Trophoblast cell (in vitro differentiated cells and primary cell): ENCODE data around the gene MT1E. TPM values are rescaled to one million over a fixed set of nuclear protein-coding genes. Genes with fewer than 3 reads are reported as not detected.

Experiments
- DNase-seq, 2 donors: peaks; one replicate each; pipeline ENCODE4 v3.0.0-alpha.2; 2016
- H2AFZ ChIP-seq: 2 replicates; pipeline ENCODE4 v1.6.1; 2013; ENCODE audit warnings: low read length, moderate library complexity, mild to moderate bottlenecking; ENCODE audit not compliant: insufficient read depth, poor library complexity
- H2AK5ac ChIP-seq: 2 replicates; pipeline ENCODE4 v1.6.1; 2013; ENCODE audit warnings: mild to moderate bottlenecking, low read length
- H2BK120ac ChIP-seq: 2 replicates; pipeline ENCODE4 v1.6.1; 2013; ENCODE audit warnings: low read length, mild to moderate bottlenecking, moderate library complexity; ENCODE audit not compliant: insufficient read depth, poor library complexity
- H2BK12ac ChIP-seq: 2 replicates; pipeline ENCODE4 v1.6.1; 2013; ENCODE audit warnings: mild to moderate bottlenecking, low read length, moderate library complexity
- H2BK5ac ChIP-seq: 2 replicates; pipeline ENCODE4 v1.6.1; 2013; ENCODE audit warnings: low read length, low read depth, moderate library complexity, mild to moderate bottlenecking; ENCODE audit not compliant: poor library complexity
- H3K14ac ChIP-seq: 2 replicates; pipeline ENCODE4 v1.6.1; 2013; ENCODE audit warnings: mild to moderate bottlenecking, low read length
- H3K18ac ChIP-seq: 2 replicates; pipeline ENCODE4 v1.6.1; 2013; ENCODE audit warnings: mild to moderate bottlenecking, low read length
- H3K23ac ChIP-seq: 2 replicates; pipeline ENCODE4 v1.6.1; 2013; ENCODE audit warnings: low read length
- H3K27ac ChIP-seq: 2 replicates; pipeline ENCODE4 v1.5.1; 2013; ENCODE audit warnings: low read depth, mild to moderate bottlenecking, inconsistent platforms, low read length, moderate library complexity
- H3K27me3 ChIP-seq: 2 replicates; pipeline ENCODE4 v1.6.1; 2013; ENCODE audit warnings: inconsistent platforms, mild to moderate bottlenecking, low read length, moderate library complexity; ENCODE audit not compliant: insufficient read depth
- H3K36me3 ChIP-seq, 2 experiments: 1 replicate in 1 of 2; 2 replicates in 1 of 2; pipeline ENCODE4 v1.6.1; 2013; ENCODE audit warnings: low read length in 2 of 2, mild to moderate bottlenecking in 2 of 2, moderate library complexity in 1 of 2; ENCODE audit not compliant: insufficient read depth in 2 of 2, control insufficient read depth in 1 of 2
- H3K4ac ChIP-seq: 2 replicates; pipeline ENCODE4 v1.6.1; 2013; ENCODE audit warnings: low read depth, mild to moderate bottlenecking, low read length, moderate library complexity
- H3K4me1 ChIP-seq, 2 experiments: 1 replicate in 1 of 2; 2 replicates in 1 of 2; pipeline ENCODE4 v1.6.1; 2013; ENCODE audit warnings: low read length in 2 of 2, mild to moderate bottlenecking in 2 of 2, moderate library complexity in 1 of 2; ENCODE audit not compliant: insufficient read depth in 2 of 2, control insufficient read depth in 1 of 2
- H3K4me2 ChIP-seq: 2 replicates; pipeline ENCODE4 v1.6.1; 2013; ENCODE audit warnings: inconsistent platforms, mild to moderate bottlenecking, low read length, moderate library complexity
- H3K4me3 ChIP-seq: 2 replicates; pipeline ENCODE4 v1.5.1; 2013; ENCODE audit warnings: mild to moderate bottlenecking, low read depth, low read length, inconsistent platforms
- H3K79me1 ChIP-seq: one replicate; pipeline ENCODE4 v1.6.1; 2013; ENCODE audit warnings: low read length
- H3K79me2 ChIP-seq: 2 replicates; pipeline ENCODE4 v1.6.1; 2013; ENCODE audit warnings: low read length, mild to moderate bottlenecking; ENCODE audit not compliant: control insufficient read depth, insufficient read depth, poor library complexity
- H3K9ac ChIP-seq: 2 replicates; pipeline ENCODE4 v1.6.1; 2013; ENCODE audit warnings: mild to moderate bottlenecking, low read length
- H3K9me3 ChIP-seq: 2 replicates; pipeline ENCODE4 v1.6.1; 2013; ENCODE audit warnings: low read depth, mild to moderate bottlenecking, control low read depth, inconsistent platforms, low read length; ENCODE audit not compliant: insufficient read depth
- H4K12ac ChIP-seq: 2 replicates; pipeline ENCODE4 v1.6.1; 2013; ENCODE audit warnings: low read depth, mild to moderate bottlenecking, low read length, moderate library complexity
- H4K8ac ChIP-seq: 2 replicates; pipeline ENCODE4 v1.6.1; 2013; ENCODE audit warnings: low read depth, mild to moderate bottlenecking, low read length, moderate library complexity
- H4K91ac ChIP-seq: one replicate; pipeline ENCODE4 v1.6.1; 2013; ENCODE audit warnings: low read depth, mild to moderate bottlenecking, low read length, moderate library complexity
- WGBS: extraction: QIAGEN DNeasy Blood & Tissue Kit; methylation state at CpG from one replicate; pipeline ENCODE4 v1.1.7; 2013; ENCODE audit warnings: missing lambda C conversion rate; ENCODE audit not compliant: insufficient read length, insufficient coverage; ENCODE audit errors: extremely low coverage; 5-methylcytosine and 5-hydroxymethylcytosine counted together
- polyA plus RNA-seq: library from polyadenylated mRNA; stranded (reverse); fragments of 200-250 nt; gene quantifications from 2 replicates; pipeline ENCODE4 v1.2.3, GENCODE V29; 2013

MT1E gene
- 64.0 and 71.5 TPM in 2 replicates for polyA plus RNA-seq

DNA sequence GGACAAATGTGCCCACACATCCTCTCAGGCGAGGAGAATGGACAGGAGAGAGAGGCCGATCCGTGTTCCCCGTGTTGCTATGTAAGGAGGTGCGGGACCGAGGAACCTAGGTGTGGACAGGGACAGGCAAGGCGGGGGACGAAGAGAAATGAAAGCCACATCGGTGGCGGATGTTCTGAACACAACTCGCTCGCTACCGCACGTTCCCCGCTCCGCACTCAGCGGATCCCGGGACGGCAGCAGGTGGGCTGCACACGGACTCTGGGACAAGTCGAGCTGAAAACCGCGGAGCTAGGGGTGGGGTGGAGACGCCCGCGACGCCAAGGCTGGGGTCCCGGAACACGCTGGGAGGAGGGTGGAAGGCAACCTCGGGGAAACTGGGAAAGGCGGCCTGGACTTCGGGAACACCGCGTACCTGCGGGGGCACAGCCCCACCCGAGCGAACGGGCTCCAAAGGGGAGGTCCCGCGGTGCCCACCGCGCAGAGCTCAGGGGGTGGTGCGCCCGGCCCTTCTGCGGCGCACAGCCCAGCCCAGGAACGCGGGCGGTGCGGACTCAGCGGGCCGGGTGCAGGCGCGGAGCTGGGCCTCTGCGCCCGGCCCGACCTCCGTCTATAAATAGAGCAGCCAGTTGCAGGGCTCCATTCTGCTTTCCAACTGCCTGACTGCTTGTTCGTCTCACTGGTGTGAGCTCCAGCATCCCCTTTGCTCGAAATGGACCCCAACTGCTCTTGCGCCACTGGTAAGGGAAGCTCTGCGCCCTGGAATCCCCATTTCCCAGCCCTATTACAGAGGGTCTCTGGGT lies at the start of gene MT1E:
Gene MT1E (plus strand): TSS at position 642 of the 803 bp plus-strand sequence. CDS start 71 bp downstream, at position 713.
- Histone ChIP-seq H3K23ac (no peak within 1 kb of the TSS), H3K27me3 (peaks cover 19% of the 10 kb centered on the region), H4K91ac (no peak within 1 kb of the TSS), H3K36me3 (no peaks in the 10 kb centered on the region), H3K4me1 (peaks cover 12 to 20% of the 10 kb centered on the region in 2 experiments), H3K18ac (no peak within 1 kb of the TSS), H3K14ac (no peak within 1 kb of the TSS), H3K4me2 (peak within 1 kb of the TSS; percentile 79), H4K12ac (no peak within 1 kb of the TSS), H2BK5ac (no peak within 1 kb of the TSS), H3K9me3 (peaks cover 10% of the 10 kb centered on the region), H3K4me3 (peak within 1 kb of the TSS; percentile 63), H3K79me1 (peaks cover 1% of the 10 kb centered on the region), H2BK120ac (no peak within 1 kb of the TSS), H3K79me2 (no peaks in the 10 kb centered on the region), H3K4ac (no peak within 1 kb of the TSS), H3K9ac (no peak within 1 kb of the TSS), H4K8ac (peak within 1 kb of the TSS; percentile 17), H2AK5ac (no peak within 1 kb of the TSS), H2AFZ (peak within 1 kb of the TSS; percentile 14), H2BK12ac (no peak within 1 kb of the TSS), H3K27ac (no peak within 1 kb of the TSS)
- WGBS: no CpG with 5 or more reads among the region's 62 CpGs
- peak; percentile 57 to 88 for DNase-seq

DNA sequence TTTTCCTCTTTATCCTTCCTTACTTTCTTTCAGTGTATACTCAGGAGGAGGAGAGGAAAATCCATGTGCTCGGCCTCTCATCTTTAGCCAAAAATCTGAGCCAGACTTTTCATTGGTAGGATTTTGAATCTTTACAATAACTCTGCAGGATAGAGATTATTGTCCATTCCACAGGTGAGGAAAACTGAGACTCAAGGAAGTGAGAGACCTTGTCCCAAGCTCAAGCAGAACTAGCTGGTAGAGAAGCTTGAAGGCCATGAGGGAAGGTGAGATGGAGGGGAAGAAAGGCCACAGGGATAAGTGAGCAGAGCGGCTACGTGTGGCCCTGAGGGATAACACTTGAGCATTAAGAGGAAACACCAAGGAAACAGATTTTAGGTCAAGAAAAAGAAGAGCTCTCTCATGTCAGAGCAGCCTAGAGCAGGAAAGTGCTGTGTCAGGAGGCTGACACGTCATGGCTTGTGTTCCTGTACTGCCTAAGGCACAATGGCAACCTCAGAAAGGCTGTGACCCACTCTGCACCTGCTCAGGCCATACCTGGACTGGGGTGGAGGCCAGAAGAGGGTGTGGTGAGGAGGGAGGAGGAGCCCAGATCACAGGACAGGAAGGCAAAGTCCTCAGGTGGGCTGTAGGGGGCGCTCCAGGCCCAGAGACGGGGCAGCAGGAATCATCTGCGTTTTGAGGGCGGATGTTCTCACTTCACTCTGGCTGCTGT lies 48.8 kb upstream of the MT1E start:
- Histone ChIP-seq H3K4ac (no peak overlapping the region), H3K9ac (no peak overlapping the region), H4K12ac (no peak overlapping the region), H3K27me3 (no peaks in the 10 kb centered on the region), H3K79me1 (no peaks in the 10 kb centered on the region), H4K91ac (no peak overlapping the region), H2BK5ac (no peak overlapping the region), H2AK5ac (no peak overlapping the region), H3K18ac (no peak overlapping the region), H4K8ac (no peak overlapping the region), H3K79me2 (no peaks in the 10 kb centered on the region), H2AFZ (no peak overlapping the region), H3K23ac (no peak overlapping the region), H3K14ac (no peak overlapping the region), H3K4me3 (no peak overlapping the region), H3K4me1 (peaks cover 0 to 2% of the 10 kb centered on the region in 2 experiments), H3K27ac (no peak overlapping the region), H3K4me2 (no peak overlapping the region), H2BK12ac (no peak overlapping the region), H2BK120ac (no peak overlapping the region), H3K9me3 (no peaks in the 10 kb centered on the region), H3K36me3 (no peaks in the 10 kb centered on the region)
- no CpG with 5 or more reads among the region's 8 CpGs for WGBS
- peak; percentile 91 to 92 for DNase-seq

GRCh38 chr16:56577300-56577625 lies 48.3 kb upstream of the MT1E start:
- no peak overlapping the region for H4K12ac ChIP-seq
- H3K9me3 ChIP-seq: no peaks in the 10 kb centered on the region
- DNase-seq: no peak
- no peak overlapping the region for H3K4me3 ChIP-seq
- H3K14ac ChIP-seq: no peak overlapping the region
- no peak overlapping the region for H2AFZ ChIP-seq
- no peak overlapping the region for H2AK5ac ChIP-seq
- H3K4me1 ChIP-seq: peaks cover 0 to 2% of the 10 kb centered on the region in 2 experiments
- no peak overlapping the region for H3K23ac ChIP-seq
- H3K4me2 ChIP-seq: no peak overlapping the region
- H3K18ac ChIP-seq: no peak overlapping the region
- H2BK5ac ChIP-seq: no peak overlapping the region
- no peaks in the 10 kb centered on the region for H3K36me3 ChIP-seq
- H4K8ac ChIP-seq: no peak overlapping the region
- H3K27me3 ChIP-seq: no peaks in the 10 kb centered on the region
- H2BK120ac ChIP-seq: no peak overlapping the region
- no peak overlapping the region for H4K91ac ChIP-seq
- no peak overlapping the region for H3K9ac ChIP-seq
- H3K27ac ChIP-seq: no peak overlapping the region
- no CpG with 5 or more reads among the region's 4 CpGs for WGBS
- H3K79me1 ChIP-seq: no peaks in the 10 kb centered on the region
- no peak overlapping the region for H2BK12ac ChIP-seq
- no peak overlapping the region for H3K4ac ChIP-seq
- no peaks in the 10 kb centered on the region for H3K79me2 ChIP-seq

GRCh38 chr16:56580391-56581048 lies 45.1 kb upstream of the MT1E start:
- Histone ChIP-seq H4K91ac (no peak overlapping the region), H3K36me3 (no peaks in the 10 kb centered on the region), H3K4ac (no peak overlapping the region), H3K23ac (no peak overlapping the region), H3K18ac (no peak overlapping the region), H3K79me2 (no peaks in the 10 kb centered on the region), H3K79me1 (no peaks in the 10 kb centered on the region), H4K12ac (no peak overlapping the region), H3K4me3 (no peak overlapping the region), H3K9me3 (peaks cover 2% of the 10 kb centered on the region), H2AFZ (no peak overlapping the region), H2AK5ac (no peak overlapping the region), H2BK12ac (no peak overlapping the region), H3K9ac (no peak overlapping the region), H4K8ac (no peak overlapping the region), H3K27me3 (peaks cover 3% of the 10 kb centered on the region), H3K14ac (no peak overlapping the region), H3K4me1 (peaks cover 0 to 2% of the 10 kb centered on the region in 2 experiments), H3K27ac (no peak overlapping the region), H2BK5ac (no peak overlapping the region), H3K4me2 (no peak overlapping the region), H2BK120ac (no peak overlapping the region)
- no CpG with 5 or more reads among the region's 6 CpGs for WGBS
- DNase-seq: no peak
